H1 (cell line): ENCODE data around the gene NFIA. TPM values are rescaled to one million over a fixed set of nuclear protein-coding genes. Genes with fewer than 3 reads are reported as not detected.

Experiments used
- CTCF ChIA-PET: fragments of 300-600 bp; sonication (Branson Sonifier 250); formaldehyde crosslinking; loops from one replicate; lab custom pipeline; 2021; ENCODE audit not compliant: partially characterized antibody; lab: Charles Lee
- POLR2A ChIA-PET: fragments of 300-600 bp; sonication (Branson Sonifier 250); formaldehyde crosslinking; loops from one replicate; lab custom pipeline; 2021; ENCODE audit warnings: inconsistent platforms; ENCODE audit not compliant: partially characterized antibody; lab: Charles Lee
- DNase-seq, 2 experiments: peaks; one replicate each; pipeline versions ENCODE4 v3.0.0 to v3.0.0-alpha.2; 2010 to 2022; ENCODE audit warnings: low spot score in 2 of 2, low read depth in 1 of 2, mixed read lengths in 1 of 2
- FAIRE-seq: peaks from 2 replicates; lab custom pipeline; 2011; peaks lifted over from hg19 to GRCh38; lab: Jason Lieb, UNC
- H2AFZ ChIP-seq: 2 replicates; pipeline ENCODE4 v1.8.1; 2012; ENCODE audit warnings: low read length, inconsistent platforms
- H2AK5ac ChIP-seq: 2 replicates; pipeline ENCODE4 v1.6.1; 2013; ENCODE audit warnings: low read depth, low read length
- H2BK120ac ChIP-seq: replicated peaks from 2 replicates; pipeline ENCODE3; 2013; ENCODE audit warnings: low read depth, low read length, inconsistent platforms
- H2BK12ac ChIP-seq: 2 replicates; pipeline ENCODE4 v1.6.1; 2013; ENCODE audit warnings: low read depth, low read length
- H2BK15ac ChIP-seq: 2 replicates; pipeline ENCODE4 v1.6.1; 2013; ENCODE audit warnings: low read length
- H2BK20ac ChIP-seq: 2 replicates; pipeline ENCODE4 v1.6.1; 2013; ENCODE audit warnings: low read length
- H2BK5ac ChIP-seq: 2 replicates; pipeline ENCODE4 v1.6.1; 2013; ENCODE audit warnings: low read depth, low read length
- H3K14ac ChIP-seq: 2 replicates; pipeline ENCODE4 v1.6.1; 2013; ENCODE audit warnings: inconsistent platforms; ENCODE audit not compliant: insufficient read length
- H3K18ac ChIP-seq: 2 replicates; pipeline ENCODE4 v1.6.1; 2013; ENCODE audit warnings: low read length; ENCODE audit errors: extremely low read depth
- H3K23ac ChIP-seq: 2 replicates; pipeline ENCODE4 v1.6.1; 2013; ENCODE audit warnings: inconsistent platforms; ENCODE audit not compliant: insufficient read length
- H3K23me2 ChIP-seq: 2 replicates; pipeline ENCODE4 v1.6.1; 2013; ENCODE audit warnings: low read depth, low read length
- H3K27ac ChIP-seq: 2 replicates; pipeline ENCODE4 v1.6.1; 2011; ENCODE audit warnings: low read depth, low read length, inconsistent platforms
- H3K27me3 ChIP-seq, 4 experiments: replicated peaks in 1 of 4; 1 replicate in 1 of 4; 2 replicates in 3 of 4; pipeline versions ENCODE4 v1.6.1 to v1.8.1; 2011 to 2013; ENCODE audit warnings: low read length in 3 of 4, mild to moderate bottlenecking in 3 of 4, inconsistent platforms in 2 of 4, mixed read lengths in 2 of 4, moderate library complexity in 1 of 4; ENCODE audit not compliant: control insufficient read depth in 3 of 4, insufficient read depth in 3 of 4; ENCODE audit errors: extremely low read depth in 1 of 4
- H3K36me3 ChIP-seq, 4 experiments: 2 replicates each; pipeline versions ENCODE4 v1.6.1 to v1.8.1; 2011 to 2013; ENCODE audit warnings: mild to moderate bottlenecking in 4 of 4, low read length in 3 of 4, moderate library complexity in 2 of 4, control low read depth in 1 of 4, inconsistent platforms in 1 of 4; ENCODE audit not compliant: insufficient read depth in 4 of 4, control insufficient read depth in 2 of 4
- H3K4ac ChIP-seq: replicated peaks from 2 replicates; pipeline ENCODE3; 2013; ENCODE audit warnings: low read length, low read depth, mixed read lengths, inconsistent platforms; ENCODE audit not compliant: insufficient read length
- H3K4me1 ChIP-seq, 4 experiments: replicated peaks in 1 of 4; 1 replicate in 1 of 4; 2 replicates in 3 of 4; pipeline versions ENCODE4 v1.6.1 to v1.8.1; 2011 to 2013; ENCODE audit warnings: low read length in 3 of 4, inconsistent platforms in 2 of 4, mixed read lengths in 1 of 4; ENCODE audit not compliant: insufficient read depth in 4 of 4, control insufficient read depth in 3 of 4
- H3K4me2 ChIP-seq, 2 experiments: 2 replicates each; pipeline versions ENCODE4 v1.6.1 to v1.8.1; 2011 to 2013; ENCODE audit warnings: low read depth in 2 of 2, low read length in 2 of 2, control low read depth in 1 of 2, inconsistent platforms in 1 of 2, mild to moderate bottlenecking in 1 of 2; ENCODE audit not compliant: insufficient read depth in 1 of 2
- H3K4me3 ChIP-seq, 4 experiments: fragments of 200-600, 300-600 bp in 1 of 4; sonication (generic), shearing (Covaris generic), sonication (Bioruptor Twin) in 1 of 4; 2 replicates each; pipeline versions ENCODE4 v1.5.1 to v1.8.1; 2011 to 2016; ENCODE audit warnings: low read length in 4 of 4, low read depth in 3 of 4, control low read depth in 2 of 4, inconsistent platforms in 2 of 4, mild to moderate bottlenecking in 2 of 4, mixed read lengths in 1 of 4, moderate library complexity in 1 of 4; ENCODE audit not compliant: insufficient read depth in 2 of 4; ENCODE audit errors: extremely low read depth in 1 of 4
- H3K56ac ChIP-seq: replicated peaks from 2 replicates; pipeline ENCODE3; 2013; ENCODE audit warnings: low read depth, mild to moderate bottlenecking, mixed read lengths, low read length, inconsistent platforms; ENCODE audit not compliant: insufficient read length
- H3K79me1 ChIP-seq: 2 replicates; pipeline ENCODE4 v1.6.1; 2013; ENCODE audit warnings: low read depth, low read length, control low read depth
- H3K79me2 ChIP-seq, 2 experiments: 2 replicates each; pipeline versions ENCODE4 v1.6.1 to v1.8.1; 2012 to 2013; ENCODE audit warnings: low read length in 2 of 2, mild to moderate bottlenecking in 2 of 2, inconsistent platforms in 1 of 2; ENCODE audit not compliant: insufficient read depth in 2 of 2, control insufficient read depth in 1 of 2
- H3K9ac ChIP-seq, 4 experiments: replicated peaks in 1 of 4; 1 replicate in 1 of 4; 2 replicates in 3 of 4; pipeline versions ENCODE4 v1.6.1 to v1.8.1; 2011 to 2013; ENCODE audit warnings: low read depth in 3 of 4, low read length in 3 of 4, control low read depth in 2 of 4, mild to moderate bottlenecking in 2 of 4, moderate library complexity in 2 of 4, inconsistent platforms in 1 of 4; ENCODE audit errors: extremely low read depth in 1 of 4
- H3K9me3 ChIP-seq, 2 experiments: 2 replicates each; pipeline versions ENCODE4 v1.6.1 to v1.8.1; 2012 to 2013; ENCODE audit warnings: mild to moderate bottlenecking in 2 of 2, moderate library complexity in 2 of 2, control low read depth in 1 of 2, inconsistent platforms in 1 of 2, low read depth in 1 of 2, low read length in 1 of 2, mixed read lengths in 1 of 2; ENCODE audit not compliant: insufficient read depth in 2 of 2
- H4K20me1 ChIP-seq, 2 experiments: replicated peaks in 1 of 2; 2 replicates each; pipeline versions ENCODE3 to v1.8.1; 2011 to 2013; ENCODE audit warnings: inconsistent platforms in 2 of 2, low read length in 2 of 2, mild to moderate bottlenecking in 1 of 2; ENCODE audit not compliant: insufficient read depth in 2 of 2, control insufficient read depth in 1 of 2
- H4K5ac ChIP-seq: 2 replicates; pipeline ENCODE4 v1.6.1; 2013; ENCODE audit warnings: low read length, low read depth, mixed read lengths, inconsistent platforms; ENCODE audit not compliant: insufficient read length
- H4K8ac ChIP-seq: 2 replicates; pipeline ENCODE4 v1.8.0; 2013; ENCODE audit warnings: mild to moderate bottlenecking, moderate library complexity, low read length, inconsistent platforms; ENCODE audit not compliant: insufficient read depth; ENCODE audit errors: extremely low read depth
- H4K91ac ChIP-seq: replicated peaks from 2 replicates; pipeline ENCODE3; 2013; ENCODE audit warnings: low read length, mixed read lengths, inconsistent platforms; ENCODE audit not compliant: insufficient read length
- CHD1 ChIP-seq: IDR thresholded peaks from 2 replicates; pipeline ENCODE4 v1.6.1; 2012; ENCODE audit warnings: low read depth, low read length, improper control_type of control experiment
- EP300 ChIP-seq, 2 experiments: IDR thresholded peaks; 1 replicate in 1 of 2; 2 replicates in 1 of 2; pipeline ENCODE4 v1.6.1; 2011 to 2012; ENCODE audit warnings: low read depth in 2 of 2, low read length in 2 of 2, mild to moderate bottlenecking in 2 of 2, borderline replicate concordance in 1 of 2, inconsistent platforms in 1 of 2, moderate library complexity in 1 of 2
- EZH2 ChIP-seq: fragments of 200-600 bp; sonication (generic); IDR thresholded peaks from 2 replicates; pipeline ENCODE4 v1.7.1; 2012; ENCODE audit warnings: low read depth, mild to moderate bottlenecking, moderate library complexity, low read length, inconsistent platforms; ENCODE audit not compliant: severe bottlenecking
- GABPA ChIP-seq: IDR thresholded peaks from 2 replicates; pipeline ENCODE4 v1.6.1; 2011; ENCODE audit warnings: mild to moderate bottlenecking, low read length, moderate library complexity, borderline replicate concordance; ENCODE audit not compliant: insufficient read depth
- HDAC6 ChIP-seq: IDR thresholded peaks from one replicate; pipeline ENCODE4 v1.7.1; 2012; ENCODE audit warnings: low read depth, mild to moderate bottlenecking, inconsistent platforms, low read length, moderate library complexity
- JUND ChIP-seq: IDR thresholded peaks from 2 replicates; pipeline ENCODE4 v1.6.1; 2011; ENCODE audit warnings: mild to moderate bottlenecking, improper control_type of control experiment, low read length
- RAD21 ChIP-seq, 2 experiments: IDR thresholded peaks in 1 of 2; conservative IDR thresholded peaks in 1 of 2; 2 replicates each; pipeline ENCODE4 v1.6.1; 2011; ENCODE audit warnings: low read depth in 2 of 2, low read length in 2 of 2, improper control_type of control experiment in 1 of 2, inconsistent platforms in 1 of 2, mild to moderate bottlenecking in 1 of 2, moderate library complexity in 1 of 2
- RBBP5 ChIP-seq: IDR thresholded peaks from 2 replicates; pipeline ENCODE4 v1.7.1; 2012; ENCODE audit warnings: low read depth, mild to moderate bottlenecking, inconsistent platforms, low read length, moderate library complexity, borderline replicate concordance
- RFX5 ChIP-seq: IDR thresholded peaks from 2 replicates; pipeline ENCODE4 v1.6.1; 2011; ENCODE audit warnings: low read depth, low read length, improper control_type of control experiment, borderline replicate concordance
- RNF2 ChIP-seq: fragments of 200-900, 300-1000 bp; sonication (generic); IDR thresholded peaks from 2 replicates; pipeline ENCODE4 v1.7.1; 2016; ENCODE audit warnings: borderline replicate concordance, low read depth, mild to moderate bottlenecking, antibody characterized with exemption, low read length; ENCODE audit not compliant: poor library complexity, severe bottlenecking; ENCODE audit errors: missing control alignments
- SP1 ChIP-seq: IDR thresholded peaks from 2 replicates; pipeline ENCODE4 v1.6.1; 2011; ENCODE audit warnings: low read depth, low read length
- SP2 ChIP-seq: IDR thresholded peaks from 2 replicates; pipeline ENCODE4 v1.6.1; 2012; ENCODE audit warnings: mild to moderate bottlenecking, low read length, inconsistent platforms
- USF2 ChIP-seq: IDR thresholded peaks from 2 replicates; pipeline ENCODE4 v1.6.1; 2011; ENCODE audit warnings: low read length, improper control_type of control experiment
- polyA plus RNA-seq, 7 experiments: library from polyadenylated mRNA; depleted of rRNA in 3 of 7; stranded (reverse) in 5 of 7; unstranded in 2 of 7; fragments of >200 nt in 5 of 7; fragments of 200-250 nt in 2 of 7; gene quantifications; 1 replicate in 5 of 7; 2 replicates in 1 of 7; 4 replicates in 1 of 7; pipeline versions ENCODE4 v1.2.1 to v1.2.3, GENCODE V29; 2011 to 2013; ENCODE audit warnings: missing spikeins in 2 of 7, mixed read lengths in 2 of 7
- total RNA-seq: library from RNA; stranded (reverse); fragmentation: NEBNext Ultra II Directional; extraction: Animal tissue kit (Norgen Biotek cat#: 25700); gene quantifications from 2 replicates; pipeline ENCODE4 v1.2.1, GENCODE V29; 2021

Gene NFIA
- total and polyA plus RNA-seq, 2 of the 8 experiments (the other 6 are each of a cell fraction or from before 2014, with no cell fraction given): 1.8 to 2.3 TPM

- Histone ChIP-seq H2BK5ac (no peak overlapping the region), H2AFZ (no peak overlapping the region), H4K20me1 (no peaks in the 10 kb centered on the region), H2AK5ac (no peak overlapping the region), H3K9ac (no peak overlapping the region), H3K23ac (no peak overlapping the region), H3K79me2 (no peaks in the 10 kb centered on the region), H3K27ac (no peak overlapping the region), H3K4ac (no peak overlapping the region), H4K5ac (no peak overlapping the region), H4K8ac (no peak overlapping the region), H3K23me2 (no peaks in the 10 kb centered on the region), H3K18ac (no peak overlapping the region), H2BK120ac (no peak overlapping the region), H3K56ac (no peak overlapping the region), H2BK20ac (no peak overlapping the region), H4K91ac (no peak overlapping the region), H3K4me2 (no peak overlapping the region), H3K9me3 (no peaks in the 10 kb centered on the region), H3K27me3 (peaks cover 0 to 7% (median under 1%) of the 10 kb centered on the region in 4 experiments; a peak in 3 of 7 replicates), H2BK15ac (no peak overlapping the region), H3K4me1 (peaks cover 0 to 5% (median 0%) of the 10 kb centered on the region in 4 experiments; a peak in 1 of 7 replicates), H3K4me3 (no peak overlapping the region), H3K36me3 (no peaks in the 10 kb centered on the region; a peak in 1 of 8 replicates), H2BK12ac (no peak overlapping the region), H3K79me1 (no peaks in the 10 kb centered on the region; the same call in 1 of the 2 replicates), H3K14ac (no peak overlapping the region)
- CTCF ChIA-PET: interaction anchor here (0.6 kb wide), 1 partner anchor 42 kb away, joined by 3 read pairs; no protein-coding TSS in a partner anchor
- DNase-seq: no peak
- FAIRE-seq: no peak
- POLR2A ChIA-PET: no interaction called here
- TF ChIP-seq HDAC6: no peak
- TF ChIP-seq RAD21 (IDR thresholded peaks at IDR 0.05 in 1 of 2, conservative IDR thresholded peaks at IDR 0.05 in 1 of 2; ENCODE audit: low read depth in 2 of 2, low read length in 2 of 2): no peak
- no peak for TF ChIP-seq JUND
- TF ChIP-seq RFX5: no peak
- no peak for TF ChIP-seq GABPA
- TF ChIP-seq EP300 (IDR thresholded peaks at IDR 0.05; ENCODE audit: borderline replicate concordance in 1 of 2, low read depth in 2 of 2, low read length in 2 of 2): no peak
- TF ChIP-seq EZH2: no peak
- TF ChIP-seq USF2: no peak
- TF ChIP-seq SP2: no peak
- TF ChIP-seq RBBP5: no peak
- no peak for TF ChIP-seq CHD1
- TF ChIP-seq RNF2: no peak
- TF ChIP-seq SP1: no peak
Measured at GRCh38 chr1:61089741-61090140, 7.4 kb downstream of the NFIA start.
